Left renal pelvis (tissue), 4 donors: ENCODE measurements around the gene CCBE1. TPM values are rescaled to one million over a fixed set of nuclear protein-coding genes. Genes with fewer than 3 reads are reported as not detected.
"Not testable (repeated sequence)": the region's sequence is repeated elsewhere in the genome, so short reads cannot be mapped to it uniquely, and the experiment has no call there.

ENCODE experiments used
- DNase-seq, 4 donors: peaks; one replicate each; pipeline ENCODE4 v3.0.0-alpha.2; 2013; ENCODE audit warnings: low read depth in 4 of 4, low spot score in 3 of 4
- polyA plus RNA-seq, 4 donors: library from polyadenylated mRNA; unstranded; fragments of 120-200 nt; gene quantifications; one replicate each; pipeline ENCODE4 v1.2.1, GENCODE V29; 2013; ENCODE audit not compliant: insufficient read length in 4 of 4

The CCBE1 gene
- polyA plus RNA-seq, 4 donors: 26.4 to 123 (median 37.4) TPM

GRCh38 chr18:59550174-59550516, 147.1 kb downstream of the CCBE1 start:
- DNase-seq: no peak

- DNase-seq: no peak
Observed at GRCh38 chr18:59549503-59550173, 147.6 kb downstream of the CCBE1 start.

- DNase-seq: no peak
Observed at GRCh38 chr18:59547581-59548182, 149.5 kb downstream of the CCBE1 start.

GRCh38 chr18:59546188-59546587, 151.0 kb downstream of the CCBE1 start:
- no peak for DNase-seq

- no peak for DNase-seq
Observed at GRCh38 chr18:59540780-59541179, 156.4 kb downstream of the CCBE1 start.

GRCh38 chr18:59540346-59540745, 156.9 kb downstream of the CCBE1 start:
- no peak for DNase-seq

- no peak for DNase-seq
Observed at GRCh38 chr18:59539108-59539507, 158.1 kb downstream of the CCBE1 start.

- DNase-seq: no peak
Observed at GRCh38 chr18:59537579-59537978, 159.6 kb downstream of the CCBE1 start.

- no peak for DNase-seq
Observed at GRCh38 chr18:59536166-59536565, 161.1 kb downstream of the CCBE1 start.

- DNase-seq: no peak
Observed at GRCh38 chr18:59535055-59535454, 162.2 kb downstream of the CCBE1 start.

- no peak for DNase-seq
Observed at GRCh38 chr18:59528866-59529265, 168.4 kb downstream of the CCBE1 start.

- DNase-seq: no peak
Observed at GRCh38 chr18:59520562-59521355, 176.5 kb downstream of the CCBE1 start.

- DNase-seq: no peak
Observed at GRCh38 chr18:59518705-59519104, 178.5 kb downstream of the CCBE1 start.

GRCh38 chr18:59517446-59518165, 179.6 kb downstream of the CCBE1 start:
- DNase-seq: no peak

- no peak for DNase-seq
Observed at GRCh38 chr18:59516356-59517155, 180.7 kb downstream of the CCBE1 start.

GRCh38 chr18:59515956-59516355, 181.3 kb downstream of the CCBE1 start:
- DNase-seq: not testable (repeated sequence)

GRCh38 chr18:59515147-59515546, 182.1 kb downstream of the CCBE1 start:
- no peak for DNase-seq

- no peak for DNase-seq
Observed at GRCh38 chr18:59514203-59514602, 183.0 kb downstream of the CCBE1 start.

- DNase-seq: no peak
Observed at GRCh38 chr18:59512025-59512755, 185.0 kb downstream of the CCBE1 start.
